Measurements from ENCODE around the gene KATNB1.

Gene KATNB1

GRCh38 chr16:57802341-57803133 is 67.0 kb downstream of the KATNB1 start, which contains the start of gene KIFC3:
Gene KIFC3 (minus strand): TSS chr16:57802491. CDS start chr16:57798243, 4,248 bp downstream.
- no peak within 1 kb of the TSS for H3K27ac ChIP-seq (ENCODE audit: low read length)
- H3K4me1 ChIP-seq (ENCODE audit: low read length), result peaks cover 8% of the 10 kb centered on the region
- DNase-seq, result peak; percentile 68
- no peaks in the 10 kb centered on the region for H3K9me3 ChIP-seq (replicated peaks; ENCODE audit: insufficient read depth, low read length)
- H2AFZ ChIP-seq (ENCODE audit: low read length), result no peak within 1 kb of the TSS
- H4K20me1 ChIP-seq (ENCODE audit: insufficient read depth, low read length), result no peaks in the 10 kb centered on the region
- TF ChIP-seq EZH2phosphoT487 (IDR thresholded peaks at IDR 0.05; ENCODE audit: low read length), result no peak
- TF ChIP-seq EZH2 (optimal IDR thresholded peaks at IDR 0.05; ENCODE audit: low read depth, low read length), result no peak
- TF ChIP-seq CTCF (IDR thresholded peaks at IDR 0.05; ENCODE audit: low read length), result no peak
- H3K9me2 ChIP-seq (replicated peaks; ENCODE audit: insufficient read depth, low read length), result no peaks in the 10 kb centered on the region
- H3K36me3 ChIP-seq (replicated peaks; ENCODE audit: insufficient read depth, low read length), result no peaks in the 10 kb centered on the region
- H3K4me2 ChIP-seq (ENCODE audit: low read depth, low read length), result 0 out of 2 replicates have a peak within 1 kb of the TSS, but pooled peaks have one; percentile 33
- peaks cover 4% of the 10 kb centered on the region for H3F3A ChIP-seq (ENCODE audit: insufficient read depth, low read length)
- no peaks in the 10 kb centered on the region for H3K79me2 ChIP-seq (ENCODE audit: low read length)
- H3K4me3 ChIP-seq (ENCODE audit: low read length), result peak within 1 kb of the TSS; percentile 30; the same call in 1 of the 2 replicates
- 0 out of 2 replicates have a peak within 1 kb of the TSS, but pooled peaks have one; percentile 4 for H3K9ac ChIP-seq (ENCODE audit: low read length)
- H3K27me3 ChIP-seq (replicated peaks; ENCODE audit: insufficient read depth, low read length), result no peaks in the 10 kb centered on the region

- Histone ChIP-seq H3K79me2 (ENCODE audit: low read length) (no peaks in the 10 kb centered on the region), H4K20me1 (ENCODE audit: insufficient read depth, low read length) (no peaks in the 10 kb centered on the region), H3K27me3 (replicated peaks; ENCODE audit: insufficient read depth, low read length) (no peaks in the 10 kb centered on the region), H3K9me3 (replicated peaks; ENCODE audit: insufficient read depth, low read length) (no peaks in the 10 kb centered on the region), H2AFZ (ENCODE audit: low read length) (no peak overlapping the region), H3K4me2 (ENCODE audit: low read depth, low read length) (no peak overlapping the region), H3F3A (ENCODE audit: insufficient read depth, low read length) (no peaks in the 10 kb centered on the region; the same call in 1 of the 2 replicates), H3K4me1 (ENCODE audit: low read length) (peaks cover 5% of the 10 kb centered on the region), H3K36me3 (replicated peaks; ENCODE audit: insufficient read depth, low read length) (no peaks in the 10 kb centered on the region), H3K9ac (ENCODE audit: low read length) (no peak overlapping the region), H3K4me3 (ENCODE audit: low read length) (no peak overlapping the region), H3K27ac (ENCODE audit: low read length) (no peak overlapping the region), H3K9me2 (replicated peaks; ENCODE audit: insufficient read depth, low read length) (no peaks in the 10 kb centered on the region)
- no peak for DNase-seq
- TF ChIP-seq EZH2 (optimal IDR thresholded peaks at IDR 0.05; ENCODE audit: low read depth, low read length) (no peak), CTCF (IDR thresholded peaks at IDR 0.05; ENCODE audit: low read length) (no peak), EZH2phosphoT487 (IDR thresholded peaks at IDR 0.05; ENCODE audit: low read length) (no peak)
Observed at GRCh38 chr16:57803134-57803990, 67.8 kb downstream of the KATNB1 start.

GRCh38 chr16:57804111-57804837 is 68.7 kb downstream of the KATNB1 start:
- no peak for DNase-seq
- Histone ChIP-seq H3K36me3 (replicated peaks; ENCODE audit: insufficient read depth, low read length) (no peaks in the 10 kb centered on the region), H3K9ac (ENCODE audit: low read length) (no peak overlapping the region), H4K20me1 (ENCODE audit: insufficient read depth, low read length) (no peaks in the 10 kb centered on the region), H3K4me1 (ENCODE audit: low read length) (peaks cover 7% of the 10 kb centered on the region), H3K27me3 (replicated peaks; ENCODE audit: insufficient read depth, low read length) (no peaks in the 10 kb centered on the region), H3F3A (ENCODE audit: insufficient read depth, low read length) (peaks cover 3% of the 10 kb centered on the region; the same call in 1 of the 2 replicates), H3K4me3 (ENCODE audit: low read length) (no peak overlapping the region), H3K9me2 (replicated peaks; ENCODE audit: insufficient read depth, low read length) (no peaks in the 10 kb centered on the region), H3K4me2 (ENCODE audit: low read depth, low read length) (no peak overlapping the region), H3K27ac (ENCODE audit: low read length) (no peak overlapping the region), H2AFZ (ENCODE audit: low read length) (no peak overlapping the region), H3K79me2 (ENCODE audit: low read length) (no peaks in the 10 kb centered on the region), H3K9me3 (replicated peaks; ENCODE audit: insufficient read depth, low read length) (no peaks in the 10 kb centered on the region)
- TF ChIP-seq EZH2 (optimal IDR thresholded peaks at IDR 0.05; ENCODE audit: low read depth, low read length), result no peak
- no peak for TF ChIP-seq CTCF (IDR thresholded peaks at IDR 0.05; ENCODE audit: low read length)
- no peak for TF ChIP-seq EZH2phosphoT487 (IDR thresholded peaks at IDR 0.05; ENCODE audit: low read length)

Data from MM.1S (cell line).